Stimulated activated CD4-positive, alpha-beta T cell treated with anti-CD3 and anti-CD28 coated beads, Interleukin-2, amount 100 ng/mL, for 4 hours (primary cell): ENCODE measurements around the gene NCKAP5.

Experiments
- DNase-seq: peaks from one replicate; pipeline ENCODE4 v3.0.0-alpha.2; 2020; ENCODE audit warnings: low read depth

Gene NCKAP5

GRCh38 chr2:133382566-133382965 is 185.7 kb downstream of the NCKAP5 start:
- DNase-seq, result no peak

GRCh38 chr2:133380991-133381390 is 187.3 kb downstream of the NCKAP5 start:
- no peak for DNase-seq

GRCh38 chr2:133378928-133379549 is 189.2 kb downstream of the NCKAP5 start:
- DNase-seq, result no peak

GRCh38 chr2:133378386-133378785 is 189.9 kb downstream of the NCKAP5 start:
- DNase-seq, result no peak

- no peak for DNase-seq
These were observed 190.7 kb downstream of the NCKAP5 start for GRCh38 chr2:133377599-133377998.

GRCh38 chr2:133377021-133377481 is 191.2 kb downstream of the NCKAP5 start:
- no peak for DNase-seq

GRCh38 chr2:133374781-133375180 is 193.5 kb downstream of the NCKAP5 start:
- no peak for DNase-seq

GRCh38 chr2:133371286-133371685 is 197.0 kb downstream of the NCKAP5 start:
- DNase-seq, result no peak

GRCh38 chr2:133369901-133370658 is 198.2 kb downstream of the NCKAP5 start:
- no peak for DNase-seq

- DNase-seq, result no peak
These were observed 203.1 kb downstream of the NCKAP5 start for GRCh38 chr2:133365117-133365516.

GRCh38 chr2:133364636-133365035 is 203.6 kb downstream of the NCKAP5 start:
- DNase-seq, result no peak

GRCh38 chr2:133363884-133364283 is 204.4 kb downstream of the NCKAP5 start:
- no peak for DNase-seq

GRCh38 chr2:133362061-133362476 is 206.2 kb downstream of the NCKAP5 start:
- no peak for DNase-seq

- no peak for DNase-seq
These were observed 207.4 kb downstream of the NCKAP5 start for GRCh38 chr2:133360882-133361281.

- no peak for DNase-seq
These were observed 208.1 kb downstream of the NCKAP5 start for GRCh38 chr2:133360190-133360589.

- DNase-seq, result no peak
These were observed 215.5 kb downstream of the NCKAP5 start for GRCh38 chr2:133352719-133353118.

- DNase-seq, result no peak
These were observed 221.6 kb downstream of the NCKAP5 start for GRCh38 chr2:133346654-133347053.

- no peak for DNase-seq
These were observed 222.6 kb downstream of the NCKAP5 start for GRCh38 chr2:133345638-133346037.

- no peak for DNase-seq
These were observed 223.4 kb downstream of the NCKAP5 start for GRCh38 chr2:133344849-133345248.

GRCh38 chr2:133343018-133343352 is 225.3 kb downstream of the NCKAP5 start:
- no peak for DNase-seq

- no peak for DNase-seq
These were observed 225.8 kb downstream of the NCKAP5 start for GRCh38 chr2:133342286-133343017.

GRCh38 chr2:133341575-133341974 is 226.7 kb downstream of the NCKAP5 start:
- DNase-seq, result no peak

- no peak for DNase-seq
These were observed 230.0 kb downstream of the NCKAP5 start for GRCh38 chr2:133338224-133338623.
